Islet precursor cell (in vitro differentiated cells): ENCODE results near the gene WWOX.

ENCODE experiments used
- DNase-seq: peaks from one replicate; pipeline ENCODE4 v3.0.0-alpha.2; 2018

WWOX gene

GRCh38 chr16:78443542-78444364 lies 344.3 kb downstream of the WWOX start:
- no peak for DNase-seq

DNA sequence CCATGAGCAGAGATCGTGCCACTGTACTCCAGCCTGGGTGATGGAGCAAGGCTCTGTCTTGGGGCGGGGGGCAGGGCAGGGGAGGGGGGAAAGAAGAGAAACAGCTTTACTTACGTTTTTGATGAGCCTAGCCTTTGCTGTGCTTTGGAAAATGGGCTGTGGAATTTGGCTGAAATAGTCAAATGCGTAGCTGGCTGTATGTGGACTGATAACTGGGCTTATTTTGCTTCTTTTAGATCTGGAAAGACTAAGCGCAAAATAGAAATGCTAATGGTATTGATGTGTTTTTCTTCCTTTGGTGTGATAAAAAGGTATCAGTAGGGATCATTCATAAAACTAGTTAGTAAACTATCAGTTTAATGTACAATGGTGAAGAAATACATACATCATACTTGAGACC lies 346.4 kb downstream of the WWOX start:
- DNase-seq: no peak

GRCh38 chr16:78446486-78446885 lies 347.0 kb downstream of the WWOX start:
- DNase-seq: no peak

DNA sequence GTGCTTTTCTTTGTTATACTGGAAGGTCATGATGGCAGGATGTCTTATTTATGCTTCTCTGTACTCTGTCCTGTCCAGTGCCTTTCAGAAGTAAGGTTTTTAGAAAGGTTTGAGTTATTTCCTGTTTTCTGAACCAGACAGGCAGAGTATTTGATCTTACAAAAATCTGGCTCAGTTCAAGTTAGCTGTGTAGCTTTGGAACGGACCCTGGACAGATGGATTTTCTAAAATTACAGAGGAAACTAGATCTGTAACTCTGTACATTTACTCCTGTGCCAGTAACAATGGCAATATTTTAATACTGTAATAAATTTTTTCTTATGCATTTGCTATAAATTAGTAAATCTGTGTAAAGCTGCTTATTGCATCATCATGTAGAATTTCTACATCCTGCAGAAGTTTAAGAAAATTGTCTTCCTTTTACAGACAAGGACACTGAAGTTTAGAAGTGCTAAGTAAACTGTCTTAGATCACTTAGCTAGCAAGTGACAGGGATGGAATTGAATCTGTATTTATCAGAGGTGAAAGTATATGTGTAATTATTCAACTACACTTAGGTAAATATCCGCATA lies 347.6 kb downstream of the WWOX start:
- DNase-seq: no peak

DNA sequence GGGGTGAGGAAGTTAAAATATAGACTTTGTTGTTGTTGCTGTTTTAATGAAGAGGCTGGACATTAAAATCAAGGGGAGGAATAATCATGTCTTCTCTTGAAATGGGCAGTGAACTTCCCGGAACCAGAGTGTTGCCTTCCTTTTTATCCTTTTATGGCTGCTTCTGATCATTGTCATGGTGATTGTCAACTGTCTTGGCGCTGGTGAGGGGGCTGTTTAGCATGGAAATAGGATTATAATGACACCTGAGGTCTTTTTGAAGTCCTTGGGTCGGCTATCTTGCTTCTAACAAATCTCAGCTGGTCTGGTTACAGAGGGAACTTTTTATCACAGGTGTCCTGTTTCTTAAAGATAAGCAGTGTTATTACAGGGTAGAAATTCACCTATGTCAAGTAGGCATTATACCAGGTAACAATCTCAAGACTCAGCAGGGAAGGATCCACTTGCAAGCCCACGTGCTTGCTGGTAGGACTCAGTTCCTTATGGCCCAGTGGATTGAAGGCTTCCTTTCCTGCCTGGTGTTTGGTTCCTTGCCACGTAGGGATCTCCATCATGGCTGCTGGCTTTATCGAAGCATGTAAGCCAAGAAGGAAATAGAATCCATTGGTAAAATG lies 349.3 kb downstream of the WWOX start:
- DNase-seq: no peak

GRCh38 chr16:78450255-78450654 lies 350.8 kb downstream of the WWOX start:
- no peak for DNase-seq

DNA sequence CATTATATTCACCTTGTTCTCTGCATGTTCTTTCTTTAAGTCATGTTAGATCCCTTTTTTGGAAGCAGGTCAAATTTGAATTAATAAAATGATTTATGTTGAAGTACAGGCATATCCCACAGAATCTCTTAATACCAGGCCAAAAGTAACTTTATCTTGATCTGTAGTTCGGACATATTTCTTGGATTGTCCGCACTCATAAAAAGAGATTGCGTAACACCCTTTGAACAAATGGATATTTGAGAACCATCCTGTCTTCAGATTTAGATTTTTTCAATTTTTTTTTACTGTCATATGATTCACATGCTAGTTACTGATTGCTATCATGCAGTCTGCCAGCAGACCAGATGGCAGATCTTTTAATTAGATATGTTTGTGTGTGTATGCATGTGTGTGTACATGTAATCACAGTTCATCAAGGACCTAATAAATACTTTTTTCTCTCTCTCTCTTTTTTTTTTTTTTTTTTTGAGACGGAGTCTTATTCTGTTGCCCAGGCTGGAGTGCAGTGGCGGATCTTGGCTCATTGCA lies 352.6 kb downstream of the WWOX start:
- no peak for DNase-seq

GRCh38 chr16:78455861-78456260 lies 356.4 kb downstream of the WWOX start:
- DNase-seq: no peak

GRCh38 chr16:78458588-78458987 lies 359.1 kb downstream of the WWOX start:
- no peak for DNase-seq

DNA sequence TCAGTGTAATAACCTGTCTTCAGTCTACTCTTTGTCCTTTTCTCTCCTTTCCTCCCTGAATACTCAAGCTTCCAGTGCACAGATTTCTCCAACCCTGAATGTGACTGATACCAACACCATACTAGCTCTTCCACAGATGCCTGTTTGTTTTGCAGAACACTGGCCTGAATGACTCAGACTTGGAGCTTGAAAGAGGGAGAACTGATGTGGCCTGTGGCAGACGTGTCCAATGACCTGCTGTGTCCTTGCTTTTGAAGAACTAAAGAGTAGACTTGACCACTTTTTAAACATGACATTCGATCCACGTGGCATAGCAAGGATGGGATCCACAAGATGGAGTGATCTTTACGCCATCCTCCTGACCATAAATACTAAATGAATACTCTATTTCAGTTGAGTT lies 361.0 kb downstream of the WWOX start:
- DNase-seq: no peak

DNA sequence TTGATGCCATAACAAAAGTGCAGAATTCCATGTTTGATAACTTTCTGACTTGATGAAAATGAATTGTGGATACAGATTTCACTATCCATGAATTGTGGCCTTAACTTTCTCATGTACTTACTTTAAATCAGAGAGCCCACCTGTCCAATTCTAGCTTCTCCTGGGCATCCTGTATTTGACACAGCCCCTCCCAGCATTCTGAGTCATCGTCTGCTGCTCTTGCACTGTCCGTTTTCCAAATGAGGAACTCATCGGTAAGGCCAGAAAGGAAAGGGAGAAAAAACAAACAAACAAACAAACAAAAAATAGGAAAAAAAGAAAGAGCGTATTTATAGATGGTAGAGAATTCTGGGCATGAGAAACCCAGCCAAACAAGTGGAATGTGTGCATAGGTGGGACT lies 361.6 kb downstream of the WWOX start:
- no peak for DNase-seq

DNA sequence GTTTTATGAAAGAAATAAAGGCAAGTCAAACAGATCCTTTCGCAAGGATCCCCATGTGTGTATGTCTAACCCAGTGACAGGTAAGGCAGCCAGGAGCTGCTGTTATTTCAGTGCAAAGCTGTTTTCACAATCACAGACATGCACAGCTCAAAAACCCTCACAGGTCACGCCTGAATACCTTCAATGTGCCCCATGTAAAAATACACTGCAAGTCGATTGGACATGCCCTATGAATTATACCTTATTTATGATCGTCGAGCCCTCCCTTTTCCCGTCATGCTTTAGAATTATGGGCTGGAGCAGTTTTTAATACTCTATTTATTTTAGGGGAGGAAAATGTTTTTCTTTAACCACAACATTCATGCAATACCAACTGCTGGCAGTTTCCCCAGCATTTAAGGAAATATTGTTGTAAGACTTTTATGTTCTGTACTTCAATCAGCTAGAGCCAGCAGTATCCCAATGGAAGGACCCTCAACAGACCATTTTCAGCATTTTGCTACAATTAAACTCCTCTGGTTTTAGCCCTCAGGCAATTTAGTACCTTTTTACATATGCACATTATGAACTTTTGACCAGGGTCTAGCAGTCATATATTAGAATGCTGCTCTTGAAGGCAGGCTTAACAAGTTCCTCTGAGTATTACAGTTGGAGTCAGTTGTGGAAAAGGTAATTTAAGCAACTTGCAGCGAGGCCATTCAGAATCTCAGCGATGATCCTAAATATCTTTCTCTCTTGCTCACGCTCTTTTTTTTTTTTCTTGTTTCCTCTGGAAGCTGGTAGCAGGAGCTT lies 362.2 kb downstream of the WWOX start:
- DNase-seq: no peak

DNA sequence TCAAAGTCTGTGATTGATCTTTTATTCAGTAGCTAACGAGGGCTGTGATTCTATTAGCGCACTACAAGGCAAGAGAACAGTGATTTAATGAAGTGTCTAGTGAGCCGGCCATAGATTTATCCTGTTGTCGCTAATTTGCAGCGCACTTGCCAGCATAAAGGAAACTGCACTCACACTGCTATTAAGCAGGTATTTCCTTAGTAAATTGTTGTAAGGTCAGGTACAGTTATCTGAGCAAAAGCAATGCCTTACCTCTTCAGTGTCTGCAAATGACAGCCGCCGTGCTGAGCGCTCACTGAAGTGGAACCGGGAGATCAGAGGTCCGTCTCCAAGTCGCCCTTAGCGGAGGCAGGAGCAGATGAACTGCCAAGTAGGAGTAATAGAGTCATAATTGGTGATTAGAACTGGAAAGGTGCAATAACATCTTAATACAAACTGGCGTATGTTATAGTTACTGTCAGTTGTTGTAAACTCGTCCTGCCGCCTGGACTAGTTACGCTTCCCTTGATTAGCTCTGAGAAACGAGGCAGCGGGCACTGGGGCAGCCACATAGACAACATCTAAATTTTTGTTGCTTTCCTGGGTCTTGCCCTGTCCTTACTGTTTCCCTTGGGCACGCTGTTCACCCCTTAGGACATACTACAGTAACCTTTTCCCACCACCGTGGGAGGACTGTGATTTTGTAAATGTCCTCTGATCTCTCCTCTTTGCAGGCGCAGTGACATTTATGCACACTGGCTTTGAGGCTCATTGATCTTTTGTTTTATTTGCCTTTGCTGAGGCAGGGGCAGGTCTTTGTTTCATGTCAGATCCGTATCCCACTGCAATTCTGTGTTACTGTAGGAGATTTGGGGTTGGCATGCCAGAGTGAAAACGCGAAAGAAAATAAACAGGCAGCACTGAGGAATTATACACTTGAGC lies 363.1 kb downstream of the WWOX start:
- DNase-seq: no peak

- DNase-seq: no peak
Observed at GRCh38 chr16:78463591-78463990, 364.1 kb downstream of the WWOX start.

DNA sequence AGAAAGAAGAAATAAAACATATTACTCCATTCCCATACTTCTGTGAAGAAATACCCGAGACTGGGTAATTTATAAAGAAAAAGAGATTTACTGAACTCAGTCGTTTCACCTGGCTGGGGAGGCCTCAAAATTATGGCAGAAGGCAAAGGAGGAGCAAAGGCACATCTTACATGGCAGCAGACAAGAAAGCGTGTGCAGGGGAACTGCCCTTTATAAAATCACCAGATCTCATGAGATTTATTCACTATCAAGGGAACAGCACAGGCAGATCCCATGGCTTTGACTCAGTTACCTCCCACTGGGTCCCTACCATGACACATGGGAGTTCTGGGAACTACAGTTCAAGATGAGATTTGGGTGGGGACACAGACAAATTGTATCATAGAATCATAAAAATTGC lies 365.4 kb downstream of the WWOX start:
- DNase-seq: no peak

DNA sequence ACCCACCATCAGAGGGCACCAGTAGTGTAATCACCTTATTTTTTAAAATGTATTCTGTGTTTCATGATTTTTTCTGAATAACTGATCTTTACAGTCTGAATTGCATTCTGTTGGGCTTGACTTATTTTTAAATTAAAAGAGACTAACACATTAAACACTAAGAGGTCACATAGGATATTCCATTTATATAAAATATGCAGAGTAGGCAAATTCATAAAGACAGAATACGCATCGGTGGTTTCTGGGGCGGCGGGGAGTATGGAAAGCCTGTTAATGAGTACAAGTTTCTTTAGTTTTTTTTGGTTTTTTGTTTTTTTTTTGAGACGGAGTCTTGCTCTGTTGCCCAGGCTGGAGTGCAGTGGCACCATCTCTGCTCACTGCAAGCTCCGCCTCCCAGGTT lies 366.3 kb downstream of the WWOX start:
- DNase-seq: no peak

DNA sequence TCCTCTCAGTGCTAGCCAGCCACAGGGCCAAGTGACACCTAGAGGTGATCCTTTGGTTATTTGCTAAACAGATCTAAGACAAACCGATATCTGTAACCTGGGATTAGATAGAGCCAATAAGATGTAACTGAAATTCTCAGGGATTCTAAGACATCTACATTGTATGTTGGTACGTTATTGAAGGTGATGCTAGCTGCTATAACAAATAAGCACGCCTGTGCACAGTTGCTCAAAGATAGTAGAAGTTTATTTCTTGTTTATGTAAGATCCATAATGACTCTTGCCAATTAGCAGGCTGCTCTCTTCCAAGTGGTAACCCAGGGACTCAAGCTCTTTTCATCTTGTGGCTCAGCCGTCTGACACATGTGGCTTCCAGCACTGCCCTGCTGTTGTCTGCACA lies 370.3 kb downstream of the WWOX start:
- DNase-seq: no peak

- no peak for DNase-seq
Observed at GRCh38 chr16:78473031-78473699, 373.7 kb downstream of the WWOX start.

- DNase-seq: no peak
Observed at GRCh38 chr16:78474762-78475161, 375.3 kb downstream of the WWOX start.

DNA sequence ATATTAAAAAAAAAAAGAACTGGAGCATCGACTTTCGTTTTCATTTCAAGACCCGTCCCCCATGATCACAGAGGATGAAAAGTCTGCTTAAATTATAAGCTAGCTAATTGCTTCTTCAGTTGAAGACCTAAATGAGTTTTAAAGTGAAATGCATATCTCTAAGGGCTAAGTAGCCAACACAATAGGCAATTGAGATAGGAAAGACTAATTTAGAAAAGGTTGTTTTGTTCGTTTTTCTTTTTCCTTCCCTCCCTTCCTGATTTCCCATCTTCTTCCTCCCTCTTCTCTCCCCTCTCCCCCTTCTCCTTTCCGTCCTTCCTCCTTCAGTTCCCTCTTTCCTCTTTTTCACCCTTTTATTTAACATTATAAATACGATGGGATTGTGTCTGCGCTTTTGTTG lies 377.2 kb downstream of the WWOX start:
- no peak for DNase-seq

DNA sequence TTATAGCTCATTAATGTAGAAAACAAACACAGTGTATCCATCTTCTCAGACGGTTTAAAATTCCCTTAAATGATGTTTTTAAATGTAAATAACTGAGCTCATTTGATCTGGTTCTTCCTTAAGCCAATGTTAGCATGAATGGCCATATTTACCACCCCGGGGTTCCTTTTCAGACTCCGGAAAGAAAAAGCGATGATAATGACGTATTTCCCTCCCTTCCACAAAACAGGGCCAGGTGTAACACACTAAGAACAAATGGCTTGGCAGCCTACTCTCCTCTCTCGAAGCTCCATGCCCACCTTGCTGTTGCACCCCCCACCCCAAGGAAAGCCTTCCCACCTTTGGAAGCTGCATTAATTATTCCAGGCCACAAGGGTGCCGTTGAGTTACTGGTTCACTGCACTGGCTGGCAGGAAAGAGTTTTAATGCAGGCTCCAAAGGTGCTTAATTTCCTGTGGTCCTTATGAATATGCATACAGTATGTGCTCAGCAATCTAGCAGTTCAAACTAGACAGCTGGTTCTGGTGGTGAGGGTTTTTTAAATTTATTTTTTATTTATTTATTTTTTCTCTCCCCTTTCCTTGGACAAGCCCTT lies 378.9 kb downstream of the WWOX start:
- DNase-seq: no peak
